Muscle of arm (tissue), 12 donors: ENCODE data around the gene TUBA4B. TPM values are rescaled to one million over a fixed set of nuclear protein-coding genes. Genes with fewer than 3 reads are reported as not detected.
"Not testable (repeated sequence)": the region's sequence is repeated elsewhere in the genome, so short reads cannot be mapped to it uniquely, and the experiment has no call there.

Experiments
- DNase-seq: peaks from one replicate; pipeline ENCODE4 v3.0.0-alpha.2; 2013
- polyA plus RNA-seq, 12 donors: library from polyadenylated mRNA; unstranded; fragments of 120-200 nt; gene quantifications; one replicate each; pipeline ENCODE4 v1.2.1, GENCODE V29; 2013; ENCODE audit not compliant: insufficient read length in 12 of 12

The TUBA4B gene
- polyA plus RNA-seq, 12 donors = 0.21 to 0.24 (median 0.23) TPM; not detected in 9

- no peak for DNase-seq
These were observed 5.1 kb upstream of the TUBA4B start for GRCh38 chr2:219247678-219248642.

GRCh38 chr2:219248845-219249202 is 4.2 kb upstream of the TUBA4B start:
- no peak for DNase-seq

DNA sequence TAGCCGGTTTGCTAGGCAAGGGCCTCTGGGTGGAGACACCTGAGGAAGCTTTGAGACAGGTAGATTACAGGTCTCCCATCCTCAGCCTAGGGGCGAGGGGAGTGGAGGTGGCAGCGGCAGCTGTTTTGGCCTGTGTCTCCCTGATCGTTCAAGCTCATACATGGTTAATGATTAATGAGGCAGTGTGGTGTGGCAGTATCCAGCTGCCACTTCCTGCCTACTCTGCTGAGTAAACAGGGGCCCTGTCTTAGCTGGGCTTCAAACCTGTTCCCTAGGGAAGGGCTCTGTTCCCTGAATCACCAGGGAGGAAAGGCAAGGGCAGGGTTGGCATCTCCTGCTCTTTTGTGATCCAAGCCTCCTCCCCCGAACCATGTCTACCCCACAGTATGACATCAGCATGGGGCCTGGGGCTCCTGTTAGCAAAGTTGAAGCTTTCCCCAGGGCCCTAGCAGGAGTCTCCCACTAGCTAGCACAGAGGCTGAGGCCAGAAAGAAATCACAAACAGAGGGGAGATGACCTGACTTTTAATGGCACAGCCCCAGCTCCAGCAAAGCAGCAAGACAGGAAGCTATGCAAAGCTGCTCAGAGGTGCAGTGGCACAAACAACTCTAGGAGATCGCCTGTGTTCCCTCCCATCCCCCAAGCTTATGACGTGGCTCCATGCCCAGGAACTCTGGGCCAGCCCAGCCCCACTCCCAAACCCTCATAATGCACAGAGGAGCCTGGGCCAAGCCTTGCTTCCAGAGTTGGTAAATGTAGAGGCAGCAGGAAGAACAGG is 3.7 kb upstream of the TUBA4B start:
- DNase-seq = peak; percentile 30

GRCh38 chr2:219250049-219250781 is 2.8 kb upstream of the TUBA4B start:
- DNase-seq = no peak

DNA sequence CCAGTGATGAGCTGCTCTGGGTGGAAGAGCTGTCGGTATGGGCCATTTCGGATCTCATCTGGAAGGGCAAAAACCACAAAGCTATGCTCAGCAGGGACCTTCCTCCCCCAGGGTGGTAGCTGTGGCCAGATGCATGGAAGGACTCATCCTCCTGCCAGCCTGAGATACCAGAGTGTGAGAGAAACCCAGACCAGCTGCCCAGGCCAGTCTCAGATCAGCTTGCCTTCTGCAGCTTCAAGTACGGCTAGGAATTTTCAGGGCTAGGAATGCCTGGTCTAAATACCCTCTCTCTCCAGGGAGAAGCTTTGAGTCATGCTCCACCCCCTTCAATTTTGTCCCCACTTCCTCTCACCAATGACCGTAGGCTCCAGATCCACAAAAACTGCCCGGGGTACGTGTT is 1.4 kb upstream of the TUBA4B start:
- DNase-seq = no peak

DNA sequence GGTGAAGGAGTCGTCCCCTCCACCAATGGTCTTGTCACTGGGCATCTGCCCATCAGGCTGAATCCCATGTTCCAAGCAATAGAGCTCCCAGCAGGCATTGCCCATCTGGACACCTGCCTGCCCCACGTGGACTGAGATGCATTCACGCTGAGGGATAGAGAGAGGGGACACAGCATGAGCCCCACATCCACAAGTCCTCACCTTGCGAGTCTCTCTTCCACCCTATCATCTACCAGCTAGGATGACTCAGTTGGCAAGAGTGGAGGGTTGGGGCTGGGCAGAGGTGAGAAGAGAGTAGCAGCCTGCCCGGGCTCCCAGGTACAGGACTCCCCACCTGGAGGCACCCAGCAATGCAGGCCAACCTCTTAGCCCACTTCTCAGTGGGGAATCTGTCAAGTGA is 959 bp upstream of the TUBA4B start:
- no peak for DNase-seq

- DNase-seq = no peak
These were observed 508 bp upstream of the TUBA4B start for GRCh38 chr2:219252570-219252899.

DNA sequence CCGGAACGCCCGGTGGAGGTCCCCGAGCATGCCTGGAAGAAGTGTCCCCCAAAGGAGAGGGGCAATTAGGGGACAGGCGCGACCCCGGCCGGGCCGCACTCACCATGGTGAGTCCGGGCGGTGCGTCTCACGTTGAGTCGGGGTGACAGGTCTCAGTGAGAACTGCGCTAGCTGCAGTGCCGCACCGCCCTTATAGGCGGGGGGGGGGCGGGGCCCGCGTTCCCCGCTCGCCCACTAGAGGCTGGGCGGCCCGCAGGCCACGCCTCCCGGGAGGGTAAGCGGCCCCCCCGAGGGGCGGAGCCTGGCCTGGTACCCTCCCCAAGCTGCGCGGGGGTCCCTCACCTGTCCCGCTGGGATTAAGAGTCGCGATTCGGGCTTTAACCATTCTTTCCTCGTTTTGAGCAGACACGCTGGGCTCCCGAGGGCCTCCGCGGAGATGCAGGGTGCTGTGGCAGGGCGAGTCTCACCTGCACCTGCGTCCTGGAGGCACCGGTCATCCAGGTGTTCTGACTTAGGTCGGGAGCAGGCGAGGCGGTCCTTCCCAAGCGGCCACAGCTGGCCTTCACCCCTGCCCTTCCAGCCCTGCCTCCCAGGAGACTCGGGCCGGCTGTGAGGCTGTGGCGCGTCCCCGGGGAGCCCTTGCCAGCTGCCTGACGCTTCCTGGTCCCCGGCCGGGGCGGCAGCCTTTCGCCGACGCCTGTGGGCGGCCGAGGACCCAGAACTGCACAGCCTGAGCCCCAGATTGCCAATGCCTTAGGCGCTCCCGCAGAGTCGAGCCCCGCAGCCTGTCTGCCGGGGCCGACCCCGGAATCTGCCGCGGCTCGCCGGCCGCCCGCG is 928 bp downstream of the TUBA4B start, which contains the start of gene TUBA4A:
TSS of gene TUBA4A (minus strand) at position 166 of the 837 bp plus-strand sequence. CDS start at position 106, 60 bp downstream.
- peak; percentile 18 for DNase-seq

DNA sequence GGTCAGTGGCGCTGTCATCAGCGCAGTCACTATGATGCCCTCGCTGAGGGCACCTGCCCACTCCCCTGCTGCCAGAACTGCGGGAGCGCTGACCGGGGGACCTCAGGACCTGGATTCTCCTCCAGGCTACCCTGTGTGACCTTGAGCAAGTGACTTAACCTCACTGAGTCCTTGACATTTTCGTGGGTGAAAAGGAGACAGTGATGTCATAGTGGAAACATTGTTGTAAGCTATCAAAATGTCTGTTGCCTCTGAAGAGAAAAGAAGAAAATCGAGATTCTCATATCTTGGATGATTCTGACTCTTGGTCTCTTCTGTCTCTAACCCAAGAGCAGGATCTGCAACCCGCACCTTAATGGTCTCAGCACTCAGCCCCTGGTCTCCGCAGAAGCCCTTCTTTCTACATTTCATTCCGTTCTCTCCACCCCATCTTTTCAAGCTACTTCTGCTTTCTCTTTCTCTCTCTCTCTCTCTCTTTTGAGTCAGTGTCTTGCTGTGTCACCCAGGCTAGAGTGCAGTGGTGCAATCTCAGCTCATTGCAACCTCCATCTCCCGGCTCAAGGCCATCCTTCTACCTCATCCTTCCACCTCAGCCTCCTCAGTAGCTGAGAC is 1.7 kb downstream of the TUBA4B start:
- DNase-seq = no peak

GRCh38 chr2:219258942-219259341 is 5.9 kb downstream of the TUBA4B start:
- DNase-seq = not testable (repeated sequence)

DNA sequence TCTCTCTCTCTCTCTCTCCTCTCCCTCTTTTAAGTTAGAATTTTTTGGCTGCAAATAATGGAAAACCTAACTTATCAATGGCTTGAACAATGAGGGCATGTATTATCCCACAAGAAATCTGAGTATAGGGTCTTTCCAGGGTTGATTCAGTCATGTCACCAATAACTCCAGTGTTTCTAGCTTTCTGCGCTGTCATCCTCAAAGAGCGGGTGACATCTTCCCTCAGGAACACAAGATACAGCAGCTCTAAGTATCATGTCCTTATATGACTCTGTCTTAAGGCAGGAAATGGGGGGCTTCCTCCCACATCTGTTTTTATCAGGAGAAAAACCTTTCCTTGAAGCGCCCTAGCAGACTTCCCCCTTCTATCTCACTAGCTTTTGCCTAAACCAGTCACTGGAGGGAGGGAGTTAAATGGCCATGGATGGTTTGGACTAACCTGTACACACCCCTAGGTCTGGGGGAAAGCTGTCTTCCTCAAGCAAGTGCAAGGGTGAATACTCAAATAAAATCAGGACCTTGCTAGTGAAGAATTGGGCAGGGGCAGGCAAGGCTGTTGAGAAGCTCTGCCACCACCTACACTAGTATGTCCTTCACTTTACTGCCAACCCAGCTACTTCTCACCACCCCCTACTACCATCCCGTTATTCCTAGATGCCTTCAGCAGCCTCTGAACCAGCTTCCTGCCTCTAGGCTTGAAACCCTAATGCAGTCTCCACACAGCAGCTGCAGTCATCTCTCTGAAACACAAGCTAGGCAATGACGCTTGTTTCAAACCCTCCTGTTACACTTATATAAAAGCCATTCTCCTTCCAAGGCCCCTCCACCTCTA is 8.2 kb downstream of the TUBA4B start:
- no peak for DNase-seq

DNA sequence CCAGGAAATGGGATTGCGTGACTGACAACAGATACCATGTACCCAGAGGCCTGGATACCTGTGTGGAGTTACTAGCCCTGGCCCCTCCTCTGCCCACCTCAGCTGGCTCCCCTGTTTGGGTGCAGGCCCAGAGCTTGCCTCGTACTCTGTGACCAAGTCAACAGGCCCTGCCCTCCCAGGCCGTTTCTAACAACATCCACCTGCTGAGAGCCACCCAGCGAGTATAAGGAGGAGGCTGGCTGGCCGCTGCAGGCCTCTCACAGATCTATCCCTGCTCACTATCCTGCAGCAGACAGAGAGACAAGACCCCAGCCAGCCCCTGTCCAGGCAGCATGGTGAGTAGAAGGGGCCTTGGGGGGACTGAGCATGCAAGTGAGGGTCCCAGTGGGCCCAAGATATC is 13.2 kb downstream of the TUBA4B start:
- no peak for DNase-seq

GRCh38 chr2:219266886-219267285 is 13.8 kb downstream of the TUBA4B start:
- DNase-seq = no peak

DNA sequence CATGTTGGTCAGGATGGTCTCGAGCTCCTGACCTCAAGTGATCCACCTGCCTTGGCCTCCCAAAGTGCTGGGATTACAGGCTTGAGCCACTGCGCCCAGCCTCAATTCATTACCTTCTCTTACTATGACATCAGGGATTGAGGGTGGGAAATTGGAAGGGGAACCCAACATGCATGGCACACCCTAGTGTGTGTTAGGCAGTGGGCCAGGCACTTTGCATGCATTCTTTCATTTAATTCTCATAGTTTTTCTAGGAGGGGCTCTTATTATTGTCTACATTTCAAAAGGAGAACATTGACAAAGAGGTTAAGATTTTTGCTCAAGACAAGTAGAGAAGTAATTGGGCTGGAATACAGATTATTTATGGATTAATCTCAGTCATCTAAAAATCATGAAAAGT is 15.3 kb downstream of the TUBA4B start:
- DNase-seq = no peak

DNA sequence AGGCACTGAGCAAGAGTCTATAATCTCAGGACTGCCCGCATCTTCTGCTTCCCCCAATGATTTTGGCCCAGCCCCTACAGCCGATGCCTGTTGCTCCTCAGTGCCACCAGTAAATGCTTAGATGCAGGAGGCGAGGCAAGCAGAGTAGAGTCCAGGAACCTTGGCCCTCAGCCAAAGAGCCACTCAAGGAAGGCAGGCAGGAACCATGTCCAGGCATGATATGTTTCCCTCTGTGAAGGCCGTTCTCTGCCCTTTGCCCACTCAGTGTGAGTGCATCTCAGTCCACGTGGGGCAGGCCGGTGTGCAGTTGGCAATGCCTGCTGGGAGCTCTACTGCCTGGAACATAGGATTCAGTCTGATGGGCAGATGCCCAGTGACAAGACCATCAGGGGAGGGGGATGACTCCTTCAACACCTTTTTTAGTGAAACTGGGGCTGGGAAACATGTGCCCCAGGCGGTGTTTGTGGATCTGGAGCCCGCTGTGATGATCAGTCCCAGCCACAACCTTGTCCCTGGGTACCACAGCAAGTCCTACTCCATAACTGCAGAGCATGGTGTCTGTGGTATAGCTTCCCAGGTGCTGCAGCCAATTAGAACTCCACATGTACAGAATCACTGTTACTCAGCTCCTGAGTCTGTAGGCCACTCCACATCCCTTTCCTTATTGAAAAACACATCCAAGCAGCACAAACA is 16.5 kb downstream of the TUBA4B start:
- no peak for DNase-seq

GRCh38 chr2:219270055-219270372 is 17.0 kb downstream of the TUBA4B start:
- no peak for DNase-seq

DNA sequence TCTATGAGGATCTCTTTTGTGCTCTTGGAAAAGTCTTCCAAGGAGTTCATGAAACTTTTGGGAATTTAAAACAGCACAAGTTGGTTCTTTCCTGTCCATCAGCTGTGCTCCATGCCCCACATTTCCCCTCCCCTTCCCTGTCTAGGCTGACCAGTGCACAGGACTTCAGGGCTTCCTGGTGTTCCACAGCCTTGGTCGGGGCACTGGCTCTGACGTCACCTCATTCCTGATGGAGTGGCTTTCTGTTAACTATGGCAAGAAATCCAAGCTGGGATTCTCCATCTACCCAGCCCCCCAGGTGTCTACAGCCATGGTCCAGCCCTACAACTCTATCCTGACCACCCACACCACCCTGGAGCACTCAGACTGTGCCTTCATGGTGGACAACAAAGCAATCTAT is 18.0 kb downstream of the TUBA4B start:
- DNase-seq = no peak

- no peak for DNase-seq
These were observed 19.3 kb downstream of the TUBA4B start for GRCh38 chr2:219272356-219272755.

- DNase-seq = no peak
These were observed 20.0 kb downstream of the TUBA4B start for GRCh38 chr2:219272995-219273394.
